Esophagus squamous epithelium (tissue), 5 donors: ENCODE measurements around the gene IQSEC3. TPM values are rescaled to one million over a fixed set of nuclear protein-coding genes. Genes with fewer than 3 reads are reported as not detected.

Source experiments
- DNase-seq: peaks from one replicate; lab custom pipeline; 2025; lab: John Stamatoyannopoulos, UW
- H3K27ac ChIP-seq, 4 donors: fragments of 200-600 bp; sonication (generic); one replicate each; pipeline ENCODE4 v1.5.1; 2016 to 2019; ENCODE audit warnings: mild to moderate bottlenecking in 1 of 4
- H3K27me3 ChIP-seq, 4 donors: fragments of 200-600 bp; sonication (generic); 1 replicate in 3 of 4; 2 replicates in 1 of 4; pipeline versions ENCODE4 v1.5.1 to v1.6.0; 2017 to 2021; ENCODE audit warnings: antibody characterized with exemption in 1 of 4
- H3K36me3 ChIP-seq, 3 donors: fragments of 200-600 bp; sonication (generic); one replicate each; pipeline ENCODE4 v1.5.1; 2016 to 2019
- H3K4me1 ChIP-seq, 3 donors: fragments of 200-600 bp; sonication (generic); one replicate each; pipeline ENCODE4 v1.5.1; 2017 to 2019
- H3K4me3 ChIP-seq, 4 donors: fragments of 200-600 bp; sonication (generic); 1 replicate in 3 of 4; 2 replicates in 1 of 4; pipeline ENCODE4 v1.5.1; 2016 to 2019; ENCODE audit warnings: mild to moderate bottlenecking in 2 of 4, moderate library complexity in 1 of 4
- H3K9me3 ChIP-seq, 3 donors: fragments of 200-600 bp; sonication (generic); one replicate each; pipeline ENCODE4 v1.5.1; 2016 to 2019
- CTCF ChIP-seq, 6 experiments: fragments of 450-650 bp in 4 of 6; fragments of 200-600 bp in 2 of 6; sonication (generic) in 2 of 6; IDR thresholded peaks; one replicate each; pipeline ENCODE4 v1.5.1; 2016 to 2019; ENCODE audit warnings: antibody characterized with exemption in 6 of 6, mild to moderate bottlenecking in 4 of 6, moderate library complexity in 4 of 6
- POLR2A ChIP-seq, 4 donors: fragments of 450-650 bp; IDR thresholded peaks; one replicate each; pipeline ENCODE4 v1.6.1; 2017; ENCODE audit warnings: antibody characterized with exemption in 4 of 4, mild to moderate bottlenecking in 4 of 4, moderate library complexity in 3 of 4
- WGBS, 2 donors: methylation state at CpG; one replicate each; pipeline ENCODE4 v1.1.5; 2018; 5-methylcytosine and 5-hydroxymethylcytosine counted together
- intact Hi-C: fragments of 100-400 bp; cut with DNase I; formaldehyde crosslinking; loops from one replicate; pipeline ENCODE4 v1.15.0; 2022
- total RNA-seq, 4 donors: library from RNA; depleted of rRNA; stranded (reverse); fragments of >200 nt; gene quantifications; one replicate each; pipeline ENCODE4 v1.1.0, GENCODE V29; 2016
- donor health status: DM: yes; HTN: yes; CAD: no.

Gene IQSEC3
- total RNA-seq, 4 donors from 2014 or later: 0.04 to 0.95 (median 0.08) TPM; not detected in 1

GRCh38 chr12:161823-162222 lies 95.3 kb downstream of the IQSEC3 start:
- no peak for DNase-seq
- Histone ChIP-seq H3K36me3 (no peaks in the 10 kb centered on the region), H3K27me3 (peaks cover 0 to 34% (median 0%) of the 10 kb centered on the region in 4 donors), H3K4me3 (no peak overlapping the region), H3K9me3 (no peaks in the 10 kb centered on the region), H3K4me1 (no peaks in the 10 kb centered on the region), H3K27ac (no peak overlapping the region)
- WGBS, 2 donors: 83 to 97% methylated on average over 5 to 7 of the region's 8 CpGs
- TF ChIP-seq POLR2A (IDR thresholded peaks at IDR 0.05) (no peak), CTCF (IDR thresholded peaks at IDR 0.05) (no peak)
- intact Hi-C loops: no loop called here

GRCh38 chr12:162467-163307 lies 96.1 kb downstream of the IQSEC3 start:
- WGBS, 2 donors: 58 to 88% methylated on average over 6 to 11 of the region's 18 CpGs
- TF ChIP-seq POLR2A (IDR thresholded peaks at IDR 0.05) (no peak), CTCF (IDR thresholded peaks at IDR 0.05) (no peak)
- H3K27ac ChIP-seq: no peak overlapping the region
- no peak for DNase-seq
- H3K4me3 ChIP-seq: no peak overlapping the region
- H3K27me3 ChIP-seq: peaks cover 0 to 34% (median 0%) of the 10 kb centered on the region in 4 donors
- peaks cover 0 to 1% (median 0%) of the 10 kb centered on the region in 3 donors for H3K4me1 ChIP-seq
- H3K36me3 ChIP-seq: no peaks in the 10 kb centered on the region
- H3K9me3 ChIP-seq: no peaks in the 10 kb centered on the region
- intact Hi-C loops: no loop called here

GRCh38 chr12:163406-163986 lies 96.9 kb downstream of the IQSEC3 start:
- peaks cover 0 to 4% (median 0%) of the 10 kb centered on the region in 3 donors for H3K4me1 ChIP-seq
- intact Hi-C loops: no loop called here
- no peaks in the 10 kb centered on the region for H3K9me3 ChIP-seq
- peaks cover 0 to 34% (median 0%) of the 10 kb centered on the region in 4 donors for H3K27me3 ChIP-seq
- 85% methylated on average over 9 to 10 of the region's 26 CpGs for WGBS, 2 donors
- no peaks in the 10 kb centered on the region for H3K36me3 ChIP-seq
- H3K4me3 ChIP-seq: no peak overlapping the region
- no peak for DNase-seq
- no peak for TF ChIP-seq POLR2A (IDR thresholded peaks at IDR 0.05)
- no peak for TF ChIP-seq CTCF (IDR thresholded peaks at IDR 0.05)
- no peak overlapping the region for H3K27ac ChIP-seq

- no peak for TF ChIP-seq POLR2A (IDR thresholded peaks at IDR 0.05)
- no peak for TF ChIP-seq CTCF (IDR thresholded peaks at IDR 0.05)
- peaks cover 0 to 38% (median 0%) of the 10 kb centered on the region in 4 donors for H3K27me3 ChIP-seq
- intact Hi-C loops: no loop called here
- no peak for DNase-seq
- H3K36me3 ChIP-seq: no peaks in the 10 kb centered on the region
- peaks cover 0 to 4% (median 0%) of the 10 kb centered on the region in 3 donors for H3K4me1 ChIP-seq
- H3K27ac ChIP-seq: no peak overlapping the region
- no peaks in the 10 kb centered on the region for H3K9me3 ChIP-seq
- WGBS, 2 donors: 60 to 66% methylated on average over 7 of the region's 7 CpGs
- no peak overlapping the region for H3K4me3 ChIP-seq
Measured at GRCh38 chr12:164207-164606, 97.6 kb downstream of the IQSEC3 start.

GRCh38 chr12:165862-166368 lies 99.3 kb downstream of the IQSEC3 start:
- Histone ChIP-seq H3K4me3 (no peak overlapping the region), H3K36me3 (no peaks in the 10 kb centered on the region), H3K9me3 (no peaks in the 10 kb centered on the region), H3K27ac (no peak overlapping the region), H3K27me3 (peaks cover 0 to 53% (median 0%) of the 10 kb centered on the region in 4 donors), H3K4me1 (peaks cover 0 to 4% (median 0%) of the 10 kb centered on the region in 3 donors)
- DNase-seq: no peak
- 76 to 82% methylated on average over 6 to 7 of the region's 15 CpGs for WGBS, 2 donors
- intact Hi-C loops: no loop called here
- TF ChIP-seq POLR2A (IDR thresholded peaks at IDR 0.05): no peak
- no peak for TF ChIP-seq CTCF (IDR thresholded peaks at IDR 0.05)
